SK-N-DZ (cell line): ENCODE data around the gene UBA1.
"Not testable (repeated sequence)": the region's sequence is repeated elsewhere in the genome, so short reads cannot be mapped to it uniquely, and the experiment has no call there.

ENCODE experiments used
- DNase-seq: peaks from one replicate; pipeline ENCODE4 v3.0.0-alpha.2; 2015; ENCODE audit warnings: low spot score

The UBA1 gene

DNA sequence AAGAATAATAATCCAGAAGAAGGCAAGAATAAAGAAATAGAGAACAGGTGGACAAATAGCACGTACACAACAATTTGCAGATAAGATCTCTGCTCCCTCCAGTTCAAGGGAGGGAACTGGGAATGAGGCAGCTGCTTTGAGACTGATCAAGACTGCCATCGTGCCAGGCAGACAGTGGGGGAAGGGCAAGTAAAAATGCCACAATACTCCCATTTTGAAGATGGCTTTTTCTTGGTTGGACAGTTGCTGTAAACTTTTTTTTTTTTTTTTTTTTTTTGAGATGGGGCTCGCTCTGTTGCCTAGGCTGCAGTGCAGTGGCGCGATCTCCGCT lies 56.4 kb downstream of the UBA1 start:
- DNase-seq = peak; percentile 12

DNA sequence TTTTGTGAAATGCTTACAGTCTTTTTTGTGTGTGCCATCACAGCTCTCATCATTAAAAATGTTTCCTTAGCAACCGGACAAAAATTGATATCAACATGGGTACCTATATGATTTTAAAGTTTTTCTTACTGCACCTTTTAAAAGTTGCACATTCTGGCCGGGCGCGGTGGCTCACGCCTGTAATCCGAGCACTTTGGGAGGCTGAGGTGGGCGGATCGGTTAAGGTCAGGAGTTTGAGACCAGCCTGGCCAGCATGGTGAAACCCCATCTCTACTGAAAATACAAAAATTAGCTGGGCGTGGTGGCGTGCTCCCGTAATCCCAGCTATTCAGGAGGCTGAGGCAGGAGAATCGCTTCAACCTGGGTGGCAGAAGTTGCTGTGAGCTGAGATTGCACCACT lies 64.0 kb downstream of the UBA1 start:
- DNase-seq = not testable (repeated sequence)
